Endodermal cell (in vitro differentiated cells): ENCODE data around the gene CCDC122. TPM values are rescaled to one million over a fixed set of nuclear protein-coding genes. Genes with fewer than 3 reads are reported as not detected.
A peak's percentile ranks its signal among the peaks of the same experiment; 100 is the strongest.

Experiments used
- DNase-seq: peaks from one replicate; pipeline ENCODE4 v3.0.0-alpha.2; 2017
- H3K27ac ChIP-seq: 2 replicates; pipeline ENCODE4 v1.5.1; 2013; ENCODE audit warnings: mild to moderate bottlenecking, low read depth, low read length, moderate library complexity
- H3K27me3 ChIP-seq: 2 replicates; pipeline ENCODE4 v1.6.1; 2013; ENCODE audit warnings: mild to moderate bottlenecking, low read length, moderate library complexity; ENCODE audit not compliant: insufficient read depth, control insufficient read depth, poor library complexity, severe bottlenecking
- H3K36me3 ChIP-seq: 2 replicates; pipeline ENCODE4 v1.7.0; 2013; ENCODE audit warnings: mild to moderate bottlenecking, low read length, moderate library complexity; ENCODE audit not compliant: control insufficient read depth, insufficient read depth
- H3K4me1 ChIP-seq: one replicate; pipeline ENCODE4 v1.7.0; 2013; ENCODE audit warnings: low read length; ENCODE audit not compliant: control insufficient read depth, insufficient read depth
- H3K4me3 ChIP-seq: 2 replicates; pipeline ENCODE4 v1.5.1; 2013; ENCODE audit warnings: mild to moderate bottlenecking, low read length, moderate library complexity
- H3K9ac ChIP-seq: 2 replicates; pipeline ENCODE4 v1.6.1; 2013; ENCODE audit warnings: mild to moderate bottlenecking, low read length, moderate library complexity; ENCODE audit not compliant: poor library complexity, severe bottlenecking; ENCODE audit errors: extremely low read depth
- H3K9me3 ChIP-seq: 2 replicates; pipeline ENCODE4 v1.6.1; 2013; ENCODE audit warnings: mild to moderate bottlenecking, low read length, moderate library complexity; ENCODE audit not compliant: control insufficient read depth
- H3K27ac Mint-ChIP-seq: 2 replicates; pipeline ENCODE4 v1.8.0; 2020; ENCODE audit warnings: mixed read lengths
- H3K27me3 Mint-ChIP-seq: 2 replicates; pipeline ENCODE4 v1.8.0; 2021; ENCODE audit warnings: mild to moderate bottlenecking, mixed read lengths; ENCODE audit not compliant: insufficient read depth
- H3K36me3 Mint-ChIP-seq: 2 replicates; pipeline ENCODE4 v1.8.0; 2020; ENCODE audit warnings: low read depth, mixed read lengths
- H3K4me1 Mint-ChIP-seq: 2 replicates; pipeline ENCODE4 v1.8.0; 2020; ENCODE audit warnings: mixed read lengths
- H3K4me3 Mint-ChIP-seq: 2 replicates; pipeline ENCODE4 v1.8.0; 2020; ENCODE audit warnings: mild to moderate bottlenecking, moderate library complexity, mixed read lengths
- H3K9me3 Mint-ChIP-seq: 2 replicates; pipeline ENCODE4 v1.8.0; 2020; ENCODE audit warnings: mild to moderate bottlenecking, mixed read lengths
- CTCF ChIP-seq: fragments of 200-600 bp; sonication (generic); conservative IDR thresholded peaks from 2 replicates; pipeline ENCODE4 v1.5.0; 2021; ENCODE audit warnings: antibody characterized with exemption, mild to moderate bottlenecking
- WGBS, 2 experiments: methylation state at CpG; one replicate each; pipeline versions ENCODE4 v1.1.5 to v1.1.7; 2013; ENCODE audit warnings: missing lambda C conversion rate in 2 of 2, mixed read lengths in 1 of 2; ENCODE audit not compliant: insufficient coverage in 1 of 2, insufficient read length in 1 of 2; 5-methylcytosine and 5-hydroxymethylcytosine counted together
- total RNA-seq, 2 donors: library from RNA; stranded (reverse); fragmentation: NEBNext Ultra II Directional in 1 of 2; extraction: Animal tissue kit (Norgen Biotek cat#: 25700) in 1 of 2; gene quantifications; 2 replicates in 1 of 2; 3 replicates in 1 of 2; pipeline ENCODE4 v1.2.1, GENCODE V29; 2021

The CCDC122 gene
- total RNA-seq, 2 donors from 2014 or later = 10.2 to 11.5 TPM

GRCh38 chr13:43876366-43876765 lies 3.2 kb downstream of the CCDC122 start:
- no peak overlapping the region for H3K27ac Mint-ChIP-seq
- no peak overlapping the region for H3K4me3 ChIP-seq
- 96 to 100% methylated on average over 2 of the region's 2 CpGs for WGBS, 2 experiments
- no peak for TF ChIP-seq CTCF
- H3K36me3 Mint-ChIP-seq = no peaks in the 10 kb centered on the region
- no peak overlapping the region for H3K9ac ChIP-seq
- DNase-seq = no peak
- no peak overlapping the region for H3K4me3 Mint-ChIP-seq
- no peaks in the 10 kb centered on the region for H3K4me1 ChIP-seq
- peaks cover 3% of the 10 kb centered on the region for H3K9me3 Mint-ChIP-seq
- H3K27me3 ChIP-seq = peaks cover 15% of the 10 kb centered on the region
- H3K9me3 ChIP-seq = peaks cover 9% of the 10 kb centered on the region
- H3K36me3 ChIP-seq = no peaks in the 10 kb centered on the region
- H3K27ac ChIP-seq = no peak overlapping the region
- H3K27me3 Mint-ChIP-seq = peaks cover 15% of the 10 kb centered on the region
- peaks cover 22% of the 10 kb centered on the region for H3K4me1 Mint-ChIP-seq

- peaks cover 3% of the 10 kb centered on the region for H3K9me3 Mint-ChIP-seq
- no peak overlapping the region for H3K4me3 Mint-ChIP-seq
- H3K4me1 Mint-ChIP-seq = peaks cover 14% of the 10 kb centered on the region
- no peak for DNase-seq
- 33% methylated on average over 2 of the region's 2 CpGs; no CpG with 5 or more reads in 1 of the 2 experiments for WGBS, 2 experiments
- Histone ChIP-seq H3K9ac (no peak overlapping the region), H3K36me3 (no peaks in the 10 kb centered on the region), H3K27ac (no peak overlapping the region), H3K4me3 (no peak overlapping the region), H3K4me1 (no peaks in the 10 kb centered on the region), H3K27me3 (no peaks in the 10 kb centered on the region), H3K9me3 (peaks cover 9% of the 10 kb centered on the region)
- H3K36me3 Mint-ChIP-seq = no peaks in the 10 kb centered on the region
- no peak overlapping the region for H3K27ac Mint-ChIP-seq
- TF ChIP-seq CTCF = peak; percentile 76
- H3K27me3 Mint-ChIP-seq = no peaks in the 10 kb centered on the region
Measured at GRCh38 chr13:43874504-43875092, 4.9 kb downstream of the CCDC122 start.

GRCh38 chr13:43872181-43872580 lies 7.4 kb downstream of the CCDC122 start:
- peaks cover 3% of the 10 kb centered on the region for H3K9me3 Mint-ChIP-seq
- DNase-seq = no peak
- H3K9ac ChIP-seq = no peak overlapping the region
- no peaks in the 10 kb centered on the region for H3K36me3 Mint-ChIP-seq
- H3K27me3 Mint-ChIP-seq = no peaks in the 10 kb centered on the region
- no peaks in the 10 kb centered on the region for H3K27me3 ChIP-seq
- WGBS, 2 experiments = 90 to 100% methylated on average over 1 of the region's 1 CpG
- H3K4me3 ChIP-seq = no peak overlapping the region
- H3K27ac Mint-ChIP-seq = no peak overlapping the region
- H3K4me1 ChIP-seq = no peaks in the 10 kb centered on the region
- no peaks in the 10 kb centered on the region for H3K4me1 Mint-ChIP-seq
- H3K4me3 Mint-ChIP-seq = no peak overlapping the region
- H3K36me3 ChIP-seq = no peaks in the 10 kb centered on the region
- no peak overlapping the region for H3K27ac ChIP-seq
- peaks cover 9% of the 10 kb centered on the region for H3K9me3 ChIP-seq
- no peak for TF ChIP-seq CTCF
